NCI-H69 (cell line): ENCODE measurements around the gene SERPINB2.

Source experiments
- DNase-seq: peaks from one replicate; lab custom pipeline; 2025; lab: John Stamatoyannopoulos, UW

SERPINB2 gene, protein sequence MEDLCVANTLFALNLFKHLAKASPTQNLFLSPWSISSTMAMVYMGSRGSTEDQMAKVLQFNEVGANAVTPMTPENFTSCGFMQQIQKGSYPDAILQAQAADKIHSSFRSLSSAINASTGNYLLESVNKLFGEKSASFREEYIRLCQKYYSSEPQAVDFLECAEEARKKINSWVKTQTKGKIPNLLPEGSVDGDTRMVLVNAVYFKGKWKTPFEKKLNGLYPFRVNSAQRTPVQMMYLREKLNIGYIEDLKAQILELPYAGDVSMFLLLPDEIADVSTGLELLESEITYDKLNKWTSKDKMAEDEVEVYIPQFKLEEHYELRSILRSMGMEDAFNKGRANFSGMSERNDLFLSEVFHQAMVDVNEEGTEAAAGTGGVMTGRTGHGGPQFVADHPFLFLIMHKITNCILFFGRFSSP

GRCh38 chr18:63887424-63887823 is at the start of gene SERPINB2:
Gene SERPINB2, plus strand, starts transcription at chr18:63887705. Its CDS starts 3,740 bp downstream, at chr18:63891445.
- peak; percentile 39 for DNase-seq

GRCh38 chr18:63843008-63843407 is 44.5 kb upstream of the SERPINB2 start:
- DNase-seq: no peak

GRCh38 chr18:63844254-63844653 is 43.3 kb upstream of the SERPINB2 start:
- peak; percentile 69 for DNase-seq

GRCh38 chr18:63848159-63848558 is 39.3 kb upstream of the SERPINB2 start:
- DNase-seq: peak; percentile 88

DNA sequence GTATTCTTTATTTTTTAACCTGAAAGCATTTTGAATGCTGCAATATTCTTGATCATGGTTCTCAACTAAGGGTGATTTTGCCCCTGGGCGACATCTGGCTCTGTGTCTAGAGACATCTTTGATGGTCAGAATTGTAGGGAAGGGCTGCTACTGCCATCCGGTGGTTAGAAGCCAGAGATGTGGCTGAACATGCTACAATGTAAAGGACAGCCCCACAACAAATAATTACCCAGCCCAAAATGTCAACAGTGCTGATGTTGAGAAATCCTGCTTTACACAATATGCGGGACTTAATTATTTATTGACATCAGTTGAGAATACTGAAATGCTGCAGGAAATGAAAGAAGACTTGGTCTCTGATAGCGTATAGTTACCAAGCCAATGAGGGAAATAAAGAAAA is 37.5 kb upstream of the SERPINB2 start:
- DNase-seq: peak; percentile 88

DNA sequence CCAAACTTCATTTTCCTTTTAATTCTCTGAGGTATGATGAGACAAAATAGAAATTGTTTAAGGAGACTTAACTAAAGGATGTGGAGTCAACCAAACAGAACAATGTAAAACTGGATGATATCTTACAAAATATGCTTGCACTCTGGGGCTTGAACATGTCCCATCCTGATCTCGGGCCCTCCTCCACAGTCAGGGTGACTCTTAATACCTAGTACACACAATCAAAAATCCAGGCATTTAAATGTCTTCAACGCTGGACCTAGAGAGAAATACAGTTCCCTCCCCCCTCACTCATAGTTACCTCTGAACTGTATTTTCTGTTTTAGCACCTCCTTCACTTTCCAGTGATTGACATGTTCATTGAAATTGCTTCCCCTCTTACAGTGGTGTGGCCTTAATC is 36.9 kb upstream of the SERPINB2 start:
- no peak for DNase-seq

DNA sequence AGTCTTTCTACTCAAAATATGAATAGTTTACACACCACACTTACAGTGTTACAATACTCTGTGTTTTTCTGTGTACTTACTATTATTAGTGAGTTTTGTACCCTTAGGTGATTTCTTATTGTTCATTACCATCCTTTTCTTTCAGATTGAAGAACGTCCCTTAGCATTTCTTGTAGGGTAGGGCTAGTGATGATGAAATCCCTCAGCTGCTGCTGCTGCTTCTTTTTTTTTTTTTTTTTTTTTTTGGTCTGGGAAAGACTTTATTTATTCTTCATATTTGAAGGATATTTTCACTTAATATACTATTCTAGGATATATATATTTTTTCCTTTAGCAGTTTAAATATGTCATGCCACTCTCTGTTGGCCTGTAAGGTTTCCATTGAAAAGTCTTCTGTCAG is 29.0 kb upstream of the SERPINB2 start:
- DNase-seq: no peak

DNA sequence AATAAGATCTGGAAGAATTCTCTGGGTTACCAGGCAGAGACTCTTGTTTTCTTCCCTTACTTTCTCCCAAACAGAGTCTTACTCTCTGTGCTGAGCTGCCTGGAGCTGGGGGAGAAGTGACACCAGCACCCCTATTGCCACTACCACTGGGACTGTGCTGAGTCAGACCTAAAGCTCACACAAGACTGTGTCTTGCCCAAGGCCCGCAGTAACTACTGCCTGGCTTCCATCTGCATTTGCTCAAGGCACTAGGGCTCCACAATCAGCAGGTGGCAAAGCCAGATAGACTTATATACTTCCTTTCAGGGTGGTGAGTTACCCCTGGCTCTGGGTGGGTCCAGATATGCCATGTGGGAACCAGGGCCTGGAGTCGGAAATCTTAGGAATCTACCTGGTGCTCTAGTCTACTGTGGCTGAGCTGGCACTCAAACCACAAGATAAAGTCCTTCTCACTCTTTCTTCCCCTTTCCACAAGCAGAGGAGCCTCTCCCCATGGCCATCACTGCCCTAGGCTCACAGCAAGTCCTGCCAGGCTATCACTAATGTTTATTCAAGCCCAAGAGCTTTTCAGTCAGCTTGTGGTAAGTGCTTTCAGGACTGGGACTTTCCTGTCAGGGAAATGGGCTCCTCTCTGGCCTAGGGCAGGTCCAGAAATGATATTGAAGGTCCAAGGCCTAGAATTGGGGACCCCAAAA is 27.6 kb upstream of the SERPINB2 start:
- no peak for DNase-seq

- DNase-seq: no peak
Measured at GRCh38 chr18:63860531-63860930, 27.0 kb upstream of the SERPINB2 start.

DNA sequence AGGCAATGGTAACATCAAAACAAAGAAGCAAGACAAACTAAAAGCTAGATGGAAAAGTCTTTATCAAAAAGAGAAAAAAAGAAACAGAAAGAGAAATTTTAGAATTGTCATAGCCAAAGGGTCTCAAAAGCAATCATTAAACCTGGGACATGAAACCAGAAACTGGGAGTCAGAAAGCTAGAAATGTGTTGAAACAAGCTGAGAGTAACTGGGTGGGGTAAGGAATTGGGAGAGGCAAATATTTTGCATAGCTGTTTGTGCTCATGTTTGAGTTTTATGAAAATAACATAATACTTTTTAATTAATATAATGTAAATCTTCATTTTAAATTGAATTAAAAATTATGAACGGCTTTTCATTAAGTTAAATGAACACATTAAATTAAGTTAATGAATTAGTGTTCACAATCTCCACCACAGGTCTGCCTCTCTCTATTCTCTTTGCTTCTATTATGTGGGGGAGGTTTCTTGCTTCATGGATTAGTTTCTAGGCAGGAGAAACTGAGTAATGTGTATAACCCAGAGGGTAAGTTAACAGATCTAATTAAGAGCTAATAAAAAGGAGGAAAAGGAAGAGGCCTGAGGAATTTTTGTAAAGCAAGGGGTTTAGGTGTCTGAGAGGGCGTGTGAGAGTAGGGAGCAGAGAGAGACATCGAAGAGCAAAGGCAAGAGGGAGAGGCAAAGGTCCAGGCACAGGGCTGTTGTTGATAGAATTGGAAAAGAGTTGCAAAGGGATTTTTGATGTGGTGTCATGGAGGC is 20.0 kb upstream of the SERPINB2 start:
- DNase-seq: no peak

DNA sequence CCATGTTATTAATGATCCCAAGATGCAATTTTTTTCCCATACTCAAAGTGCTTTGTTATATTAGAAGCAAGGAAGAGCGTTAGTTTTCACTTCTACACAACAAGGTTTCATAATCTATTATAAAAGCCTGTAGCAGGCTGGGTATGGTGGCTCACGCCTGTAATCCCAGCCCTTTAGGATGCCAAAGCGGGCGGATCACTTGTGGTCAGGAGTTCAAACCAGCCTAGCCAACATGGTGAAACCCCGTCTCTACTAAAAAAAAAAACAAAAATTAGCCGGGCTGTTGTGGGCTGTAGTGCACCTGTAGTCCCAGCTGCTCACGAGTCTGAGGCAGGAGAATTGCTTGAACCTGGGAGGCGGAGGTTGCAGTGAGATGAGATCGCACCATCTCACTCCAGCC is 19.0 kb upstream of the SERPINB2 start:
- DNase-seq: no peak

DNA sequence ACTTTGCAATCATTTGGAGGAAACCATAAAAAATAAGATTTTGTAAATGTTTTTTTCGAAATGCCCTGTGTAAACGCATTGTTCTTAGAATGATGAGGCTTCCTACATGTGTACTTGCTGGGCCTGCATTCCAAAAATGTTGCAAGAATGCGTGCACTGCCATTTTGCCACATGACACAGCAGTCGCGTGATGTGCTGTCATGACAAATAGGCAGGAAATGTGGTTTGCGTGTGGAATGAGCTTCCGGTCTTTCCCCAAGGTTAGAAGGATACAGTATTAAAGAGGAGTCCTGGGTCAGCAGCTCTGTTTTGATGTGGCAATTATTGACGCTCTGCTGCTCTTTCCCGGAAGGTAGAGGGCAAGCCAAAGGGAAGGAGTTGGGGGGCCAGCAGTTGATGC is 18.1 kb upstream of the SERPINB2 start:
- no peak for DNase-seq

- no peak for DNase-seq
Measured at GRCh38 chr18:63869851-63870250, 17.7 kb upstream of the SERPINB2 start.

GRCh38 chr18:63871836-63872235 is 15.7 kb upstream of the SERPINB2 start:
- no peak for DNase-seq

GRCh38 chr18:63872586-63872985 is 14.9 kb upstream of the SERPINB2 start:
- no peak for DNase-seq

- no peak for DNase-seq
Measured at GRCh38 chr18:63878343-63878742, 9.2 kb upstream of the SERPINB2 start.

DNA sequence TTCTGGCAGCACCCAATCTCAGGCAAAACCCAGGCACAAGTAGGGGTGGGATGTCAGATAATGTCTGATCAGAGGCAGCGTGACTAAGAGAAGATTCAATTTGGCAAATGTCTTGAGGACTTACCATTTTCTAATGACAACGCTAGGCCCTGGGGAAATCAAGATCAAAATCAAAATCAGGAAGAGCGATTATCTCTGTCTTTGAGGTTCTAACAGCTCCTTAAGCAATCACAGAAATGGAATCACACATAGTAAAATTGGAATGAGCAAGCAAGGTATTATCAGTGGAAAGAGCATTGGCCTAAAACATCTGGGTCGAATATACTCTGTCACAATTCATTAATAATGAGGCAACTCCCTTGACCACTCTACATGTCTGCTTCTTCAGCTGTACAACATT is 8.6 kb upstream of the SERPINB2 start:
- no peak for DNase-seq

- DNase-seq: no peak
Measured at GRCh38 chr18:63879709-63880108, 7.8 kb upstream of the SERPINB2 start.

- DNase-seq: no peak
Measured at GRCh38 chr18:63881851-63882250, 5.7 kb upstream of the SERPINB2 start.

DNA sequence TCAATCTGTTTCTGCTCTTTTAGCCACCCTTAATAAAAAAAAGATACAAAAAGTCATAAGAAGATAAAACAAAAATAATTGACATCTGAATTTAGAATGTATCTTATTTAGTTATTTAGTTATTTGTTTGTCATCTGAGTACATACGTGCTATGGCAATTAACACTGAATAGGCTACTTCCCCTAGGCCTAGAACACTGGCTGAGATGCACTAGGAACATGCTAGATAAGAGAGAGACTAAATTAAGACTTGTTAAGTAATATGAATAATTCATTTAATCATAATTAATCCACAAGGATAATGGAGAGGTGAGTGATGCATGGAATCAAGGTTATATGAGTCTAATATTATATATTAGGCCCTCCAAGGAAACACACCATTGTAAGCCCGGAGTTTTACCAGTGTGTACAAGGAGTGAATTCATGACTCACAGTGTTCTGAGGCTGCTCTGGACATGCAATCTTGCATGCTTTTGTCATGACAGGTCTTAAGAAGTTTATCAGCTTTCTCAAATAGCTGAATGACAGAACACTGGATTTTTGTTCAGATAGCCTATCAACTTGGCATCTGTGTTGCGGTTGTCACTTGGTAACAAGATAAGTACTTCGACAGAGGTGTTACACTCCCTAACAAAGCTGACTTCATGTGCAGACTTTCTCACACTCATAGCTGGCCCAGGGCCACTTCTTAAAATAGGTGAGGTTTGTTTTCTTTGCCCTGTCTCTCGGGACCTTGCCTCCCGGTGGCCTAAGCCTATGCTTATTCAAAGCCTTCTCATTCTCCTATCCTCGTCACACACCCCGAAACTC is 5.0 kb upstream of the SERPINB2 start:
- DNase-seq: no peak

GRCh38 chr18:63883617-63884016 is 3.9 kb upstream of the SERPINB2 start:
- no peak for DNase-seq
